ENCODE data around the gene SLX4. TPM values are rescaled to one million over a fixed set of nuclear protein-coding genes. Genes with fewer than 3 reads are reported as not detected.

SLX4 gene
- total and polyA plus RNA-seq, 2 donors (not counting 3 experiments of a cell fraction or from before 2014, with no cell fraction given): 2.9 to 8.9 TPM

DNA sequence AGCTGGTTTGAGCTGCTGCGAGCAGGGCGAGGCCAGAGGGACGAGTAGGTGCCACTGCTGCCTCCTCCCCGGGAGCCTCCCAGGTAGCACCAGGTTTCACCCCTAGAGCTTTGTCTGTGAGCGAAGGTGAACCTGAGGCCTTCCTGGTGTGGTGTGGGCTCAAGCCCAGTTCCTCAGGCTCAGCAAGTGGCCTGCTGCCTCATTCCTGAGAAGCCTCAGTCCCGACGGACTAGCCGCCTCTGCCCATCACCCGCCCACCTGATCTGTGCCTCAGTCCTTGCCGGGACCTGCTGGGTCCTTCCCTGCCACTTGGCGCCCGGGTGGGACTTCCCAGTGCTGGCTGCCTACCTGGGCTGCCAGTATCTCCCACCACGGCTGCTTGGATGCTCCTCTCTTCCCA, 35.9 kb downstream of the SLX4 start:
- intact Hi-C loops (cut with micrococcal nuclease): no loop called here
- BruUV-seq (replicated peaks): no TSS peak
- Histone ChIP-seq H3K4me3 (replicated peaks in 1 of 3; ENCODE audit: insufficient read depth in 1 of 3, low read depth in 1 of 3, low read length in 3 of 3) (no peak overlapping the region), H3K4me2 (ENCODE audit: insufficient read depth, low read length) (no peak overlapping the region), H4K20me1 (replicated peaks; ENCODE audit: control insufficient read depth, extremely low read depth, insufficient read depth, low read length) (no peaks in the 10 kb centered on the region), H3K4me1 (ENCODE audit: control insufficient read depth, extremely low read depth, insufficient read depth, low read length) (peaks cover 10% of the 10 kb centered on the region), H3K9me1 (replicated peaks; ENCODE audit: control insufficient read depth, extremely low read depth, insufficient read depth, low read length) (no peaks in the 10 kb centered on the region), H3K9ac (replicated peaks; ENCODE audit: extremely low read depth, insufficient read depth, low read length) (no peak overlapping the region), H3K9me3 (replicated peaks; ENCODE audit: control insufficient read depth, insufficient read depth, low read length) (peaks cover 2% of the 10 kb centered on the region), H2AFZ (ENCODE audit: low read depth, low read length) (no peak overlapping the region), H3K27me3 (ENCODE audit: control insufficient read depth in 2 of 2, insufficient read depth in 2 of 2, low read length in 2 of 2) (no peaks in the 10 kb centered on the region), H3K27ac (ENCODE audit: insufficient read depth, low read depth, low read length) (no peak overlapping the region), H3K36me3 (ENCODE audit: control insufficient read depth in 2 of 2, extremely low read depth in 1 of 2, insufficient read depth in 2 of 2, low read length in 2 of 2) (no peaks in the 10 kb centered on the region), H3K79me2 (ENCODE audit: control insufficient read depth, insufficient read depth, low read length) (no peaks in the 10 kb centered on the region)
- TF ChIP-seq MYC (IDR thresholded peaks at IDR 0.05; ENCODE audit: low read depth, low read length) (no peak), POLR2A (IDR thresholded peaks at IDR 0.05; ENCODE audit: low read depth, low read length) (no peak), JUN (IDR thresholded peaks at IDR 0.05; ENCODE audit: borderline replicate concordance, insufficient read depth, insufficient read length, low read depth) (no peak)
- TF ChIP-seq, protein P1, sequence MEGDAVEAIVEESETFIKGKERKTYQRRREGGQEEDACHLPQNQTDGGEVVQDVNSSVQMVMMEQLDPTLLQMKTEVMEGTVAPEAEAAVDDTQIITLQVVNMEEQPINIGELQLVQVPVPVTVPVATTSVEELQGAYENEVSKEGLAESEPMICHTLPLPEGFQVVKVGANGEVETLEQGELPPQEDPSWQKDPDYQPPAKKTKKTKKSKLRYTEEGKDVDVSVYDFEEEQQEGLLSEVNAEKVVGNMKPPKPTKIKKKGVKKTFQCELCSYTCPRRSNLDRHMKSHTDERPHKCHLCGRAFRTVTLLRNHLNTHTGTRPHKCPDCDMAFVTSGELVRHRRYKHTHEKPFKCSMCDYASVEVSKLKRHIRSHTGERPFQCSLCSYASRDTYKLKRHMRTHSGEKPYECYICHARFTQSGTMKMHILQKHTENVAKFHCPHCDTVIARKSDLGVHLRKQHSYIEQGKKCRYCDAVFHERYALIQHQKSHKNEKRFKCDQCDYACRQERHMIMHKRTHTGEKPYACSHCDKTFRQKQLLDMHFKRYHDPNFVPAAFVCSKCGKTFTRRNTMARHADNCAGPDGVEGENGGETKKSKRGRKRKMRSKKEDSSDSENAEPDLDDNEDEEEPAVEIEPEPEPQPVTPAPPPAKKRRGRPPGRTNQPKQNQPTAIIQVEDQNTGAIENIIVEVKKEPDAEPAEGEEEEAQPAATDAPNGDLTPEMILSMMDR (IDR thresholded peaks at IDR 0.05; ENCODE audit: extremely low read depth in 1 of 2, insufficient read depth in 1 of 2, low read depth in 1 of 2, low read length in 2 of 2): no peak
- TF ChIP-seq, protein P2, sequence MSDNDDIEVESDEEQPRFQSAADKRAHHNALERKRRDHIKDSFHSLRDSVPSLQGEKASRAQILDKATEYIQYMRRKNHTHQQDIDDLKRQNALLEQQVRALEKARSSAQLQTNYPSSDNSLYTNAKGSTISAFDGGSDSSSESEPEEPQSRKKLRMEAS (IDR thresholded peaks at IDR 0.05; ENCODE audit: insufficient read depth, insufficient read length): no peak
- CTCF ChIA-PET: no interaction called here
- dilution Hi-C loops (cut with MboI; ENCODE audit: extremely low pct_ligation_motif_present, low sequenced_read_pairs): no loop called here
- DNase-seq (ENCODE audit: low read depth, low spot score) (no peak), FAIRE-seq (no peak)
- POLR2A ChIA-PET: no interaction called here

DNA sequence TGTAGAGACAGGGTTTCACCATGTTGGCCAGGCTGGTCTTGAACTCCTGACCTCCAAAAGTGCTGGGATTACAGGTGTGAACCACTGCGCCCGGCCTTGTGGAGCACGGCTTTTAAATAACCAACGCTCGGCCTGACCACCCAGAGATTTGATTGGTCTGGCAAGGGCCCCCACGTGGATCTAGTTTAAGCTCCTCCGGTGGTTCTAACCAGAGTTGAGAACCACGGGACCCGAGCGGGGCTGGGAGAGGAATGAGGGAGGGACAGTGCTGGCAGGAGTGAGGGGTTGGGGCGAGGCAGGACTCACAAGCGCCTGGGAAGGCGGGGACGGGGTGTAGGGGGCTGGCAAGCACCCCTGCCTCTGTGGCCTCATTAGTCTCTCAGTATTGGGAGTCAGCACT, 37.2 kb downstream of the SLX4 start:
- H3K36me3 ChIP-seq (ENCODE audit: control insufficient read depth in 2 of 2, extremely low read depth in 1 of 2, insufficient read depth in 2 of 2, low read length in 2 of 2): no peaks in the 10 kb centered on the region
- no peaks in the 10 kb centered on the region for H3K79me2 ChIP-seq (ENCODE audit: control insufficient read depth, insufficient read depth, low read length)
- intact Hi-C loops (cut with micrococcal nuclease) (no loop called here), dilution Hi-C loops (cut with MboI; ENCODE audit: extremely low pct_ligation_motif_present, low sequenced_read_pairs) (no loop called here)
- no peak overlapping the region for H3K9ac ChIP-seq (replicated peaks; ENCODE audit: extremely low read depth, insufficient read depth, low read length)
- H3K9me3 ChIP-seq (replicated peaks; ENCODE audit: control insufficient read depth, insufficient read depth, low read length): peaks cover 3% of the 10 kb centered on the region
- FAIRE-seq (no peak), DNase-seq (ENCODE audit: low read depth, low spot score) (no peak)
- no TSS peak for BruUV-seq (replicated peaks)
- peaks cover 10% of the 10 kb centered on the region for H3K4me1 ChIP-seq (ENCODE audit: control insufficient read depth, extremely low read depth, insufficient read depth, low read length)
- H3K9me1 ChIP-seq (replicated peaks; ENCODE audit: control insufficient read depth, extremely low read depth, insufficient read depth, low read length): no peaks in the 10 kb centered on the region
- H3K27ac ChIP-seq (ENCODE audit: insufficient read depth, low read depth, low read length): no peak overlapping the region
- no peak overlapping the region for H3K4me2 ChIP-seq (ENCODE audit: insufficient read depth, low read length)
- ChIA-PET POLR2A (no interaction called here), CTCF (no interaction called here)
- H2AFZ ChIP-seq (ENCODE audit: low read depth, low read length): no peak overlapping the region
- TF ChIP-seq GATA2 (IDR thresholded peaks at IDR 0.05; ENCODE audit: insufficient read depth, insufficient read length, low read depth, low read length) (no peak), EZH2 (IDR thresholded peaks at IDR 0.05; ENCODE audit: borderline replicate concordance, low read depth, low read length, severe bottlenecking) (no peak), POLR2A (IDR thresholded peaks at IDR 0.05; ENCODE audit: low read depth, low read length) (no peak), POLR2AphosphoS5 (IDR thresholded peaks at IDR 0.05; ENCODE audit: insufficient read depth, low read depth, low read length) (no peak), MYC (IDR thresholded peaks at IDR 0.05; ENCODE audit: low read depth, low read length) (no peak), JUN (IDR thresholded peaks at IDR 0.05; ENCODE audit: borderline replicate concordance, insufficient read depth, insufficient read length, low read depth) (no peak), FOS (IDR thresholded peaks at IDR 0.05; ENCODE audit: borderline replicate concordance, insufficient read depth, low read length) (no peak)
- TF ChIP-seq, protein P2 (IDR thresholded peaks at IDR 0.05; ENCODE audit: insufficient read depth, insufficient read length): no peak
- TF ChIP-seq, protein P1 (IDR thresholded peaks at IDR 0.05; ENCODE audit: extremely low read depth in 1 of 2, insufficient read depth in 1 of 2, low read depth in 1 of 2, low read length in 2 of 2): no peak
- no peaks in the 10 kb centered on the region for H3K27me3 ChIP-seq (ENCODE audit: control insufficient read depth in 2 of 2, insufficient read depth in 2 of 2, low read length in 2 of 2)
- H3K4me3 ChIP-seq (replicated peaks in 1 of 3; ENCODE audit: insufficient read depth in 1 of 3, low read depth in 1 of 3, low read length in 3 of 3): no peak overlapping the region
- H4K20me1 ChIP-seq (replicated peaks; ENCODE audit: control insufficient read depth, extremely low read depth, insufficient read depth, low read length): no peaks in the 10 kb centered on the region
